ENCODE measurements around the gene MAPK8.

The MAPK8 gene

GRCh38 chr10:48378675-48379074, 72.2 kb downstream of the MAPK8 start:
- TF ChIP-seq CTCF (conservative IDR thresholded peaks at IDR 0.05; ENCODE audit: low read depth, low read length), result no peak
- no peak for DNase-seq (ENCODE audit: low read depth)
- H3K4me3 ChIP-seq (ENCODE audit: low read length), result no peak overlapping the region

DNA sequence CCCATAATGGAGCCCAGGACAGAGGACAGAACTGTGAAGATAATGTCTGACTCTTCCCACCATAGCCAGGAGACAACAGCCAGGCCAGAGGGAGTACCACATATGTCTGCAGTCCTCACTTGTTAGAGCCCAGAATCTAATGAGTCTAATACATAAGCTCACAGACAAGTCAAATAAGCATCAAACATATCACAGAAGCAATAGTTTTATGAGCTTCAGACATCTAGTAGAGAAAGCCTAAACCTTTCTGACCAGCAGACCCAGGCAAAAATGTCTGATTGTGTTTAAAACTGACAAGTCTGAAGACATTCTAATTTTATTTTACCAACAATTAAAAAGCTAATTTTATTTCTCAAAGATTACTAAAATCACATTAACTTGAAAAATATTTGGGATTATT, 75.5 kb downstream of the MAPK8 start:
- no peak for DNase-seq (ENCODE audit: low read depth)
- TF ChIP-seq CTCF (conservative IDR thresholded peaks at IDR 0.05; ENCODE audit: low read depth, low read length), result no peak

DNA sequence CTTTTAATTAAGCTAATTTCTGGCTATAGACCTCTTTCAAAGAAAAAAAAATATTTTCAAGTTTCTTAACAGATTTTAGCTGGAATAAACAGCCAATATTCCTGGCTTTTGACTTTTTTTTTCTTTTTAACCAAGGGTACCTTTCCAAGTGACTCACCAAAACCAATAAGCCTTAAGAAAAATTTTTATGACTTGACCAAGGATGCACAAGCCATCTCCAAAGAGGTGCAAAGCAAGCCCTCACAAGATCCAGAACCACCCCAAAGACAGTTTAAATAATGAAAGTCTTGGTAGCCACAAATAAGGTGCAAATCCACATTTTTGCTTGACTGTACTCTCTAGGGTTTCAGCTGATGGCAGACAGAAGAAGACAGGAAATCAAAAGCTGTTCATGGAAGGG, 76.5 kb downstream of the MAPK8 start:
- no peak for TF ChIP-seq CTCF (conservative IDR thresholded peaks at IDR 0.05; ENCODE audit: low read depth, low read length)
- no peak for DNase-seq (ENCODE audit: low read depth)
- H3K4me3 ChIP-seq (ENCODE audit: low read length), result no peak overlapping the region

More for the DNA sequence above, 75.5 kb downstream of the MAPK8 start:
- no peak overlapping the region for H3K4me3 ChIP-seq (ENCODE audit: low read length)

- H3K4me3 ChIP-seq (ENCODE audit: low read length), result no peak overlapping the region
- DNase-seq (ENCODE audit: low read depth), result peak; percentile 39
- TF ChIP-seq CTCF (conservative IDR thresholded peaks at IDR 0.05; ENCODE audit: low read depth, low read length), result no peak
These were observed 76.9 kb downstream of the MAPK8 start for GRCh38 chr10:48383393-48383792.

GRCh38 chr10:48384699-48384982, 78.2 kb downstream of the MAPK8 start:
- no peak for TF ChIP-seq CTCF (conservative IDR thresholded peaks at IDR 0.05; ENCODE audit: low read depth, low read length)
- no peak overlapping the region for H3K4me3 ChIP-seq (ENCODE audit: low read length)
- DNase-seq (ENCODE audit: low read depth), result no peak

- TF ChIP-seq CTCF (conservative IDR thresholded peaks at IDR 0.05; ENCODE audit: low read depth, low read length), result no peak
- H3K4me3 ChIP-seq (ENCODE audit: low read length), result no peak overlapping the region
- DNase-seq (ENCODE audit: low read depth), result no peak
These were observed 82.8 kb downstream of the MAPK8 start for GRCh38 chr10:48389272-48389671.

DNA sequence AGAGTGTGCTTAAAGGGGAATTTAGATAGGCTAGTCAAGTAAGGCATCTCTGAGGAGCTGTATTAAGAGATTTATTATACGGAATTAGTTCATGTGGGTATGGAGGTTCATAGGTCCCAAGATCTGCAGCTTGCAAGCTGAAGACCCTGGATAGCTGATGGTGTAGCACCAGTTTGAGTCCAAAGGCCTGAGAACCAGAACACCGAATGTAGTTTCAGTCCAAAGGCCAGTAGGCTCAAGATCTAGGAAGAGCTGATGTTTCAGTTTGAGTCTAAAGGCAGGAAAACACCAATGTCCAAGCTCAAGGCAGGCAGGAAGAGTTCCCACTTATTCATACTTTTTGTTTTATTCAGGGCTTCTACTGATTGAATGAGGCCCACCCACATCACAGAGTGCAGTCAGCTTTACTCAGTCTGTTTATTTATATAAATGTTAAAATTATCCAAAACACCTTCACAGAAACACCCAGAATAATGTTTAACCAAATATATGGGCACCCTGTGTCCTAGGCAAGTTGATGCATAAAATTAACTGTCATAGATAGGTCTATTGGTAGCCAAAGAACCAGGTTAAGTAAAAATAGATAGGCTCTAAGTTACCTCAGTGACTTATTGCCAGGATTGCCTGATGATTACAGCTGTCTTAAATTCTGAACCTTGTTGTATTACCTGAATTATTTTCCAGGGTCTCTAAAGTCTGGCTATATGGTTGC, 83.5 kb downstream of the MAPK8 start:
- no peak for DNase-seq (ENCODE audit: low read depth)
- H3K4me3 ChIP-seq (ENCODE audit: low read length), result no peak overlapping the region
- no peak for TF ChIP-seq CTCF (conservative IDR thresholded peaks at IDR 0.05; ENCODE audit: low read depth, low read length)
